Endothelial cell of umbilical vein (primary cell): ENCODE measurements around the gene SENP7.

Experiments used
- CTCF ChIP-seq, 2 donors: IDR thresholded peaks; 1 replicate in 1 of 2; 2 replicates in 1 of 2; pipeline ENCODE4 v1.5.1; 2011; ENCODE audit warnings: low read length in 2 of 2, mild to moderate bottlenecking in 2 of 2, moderate library complexity in 2 of 2, control low read depth in 1 of 2, inconsistent platforms in 1 of 2, low read depth in 1 of 2; ENCODE audit not compliant: insufficient read depth in 1 of 2; ENCODE audit errors: extremely low read depth in 1 of 2
- EZH2 ChIP-seq: IDR thresholded peaks from 2 replicates; pipeline ENCODE4 v1.6.1; 2012; ENCODE audit warnings: borderline replicate concordance, low read depth, mild to moderate bottlenecking, moderate library complexity, low read length, inconsistent platforms; ENCODE audit not compliant: severe bottlenecking
- GATA2 ChIP-seq: IDR thresholded peaks from 2 replicates; pipeline ENCODE4 v1.7.0; 2011; ENCODE audit warnings: low read depth, mild to moderate bottlenecking, moderate library complexity, mixed read lengths, low read length; ENCODE audit not compliant: insufficient read length, insufficient read depth
- MYC ChIP-seq: IDR thresholded peaks from one replicate; pipeline ENCODE4 v1.6.1; 2011; ENCODE audit warnings: mild to moderate bottlenecking, low read depth, low read length
- POLR2A ChIP-seq: IDR thresholded peaks from 2 replicates; pipeline ENCODE4 v1.6.1; 2012; ENCODE audit warnings: low read depth, mild to moderate bottlenecking, control low read depth, low read length
- POLR2AphosphoS5 ChIP-seq: IDR thresholded peaks from 2 replicates; pipeline ENCODE4 v1.6.1; 2012; ENCODE audit warnings: low read depth, mild to moderate bottlenecking, control low read depth, low read length, moderate library complexity; ENCODE audit not compliant: insufficient read depth
- TF ChIP-seq, protein P1 (sequence below): IDR thresholded peaks from 2 replicates; pipeline ENCODE4 v1.6.1; 2011; ENCODE audit not compliant: insufficient read depth, insufficient read length

DNA sequence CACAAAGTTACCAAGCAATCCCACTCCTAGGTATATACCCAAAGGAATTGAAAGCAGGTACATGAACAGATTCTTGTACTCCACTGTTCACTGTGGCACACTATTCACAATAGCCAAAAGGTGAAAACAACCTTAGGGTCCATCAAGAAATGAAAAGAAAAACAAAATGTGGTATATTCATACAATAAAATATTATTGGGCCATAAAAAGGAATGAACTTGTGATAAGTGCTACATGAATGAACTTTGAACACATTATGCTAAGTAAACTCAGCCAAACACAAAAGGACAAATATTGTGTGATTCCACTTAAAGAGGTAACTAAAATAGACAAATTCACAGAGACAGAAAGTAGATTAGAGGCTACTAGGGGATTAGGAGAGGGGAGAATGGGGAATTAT is 137.4 kb downstream of the SENP7 start:
- TF ChIP-seq POLR2AphosphoS5 (no peak), CTCF (IDR thresholded peaks at IDR 0.05; ENCODE audit: extremely low read depth in 1 of 2, insufficient read depth in 1 of 2, low read depth in 1 of 2, low read length in 2 of 2) (no peak), POLR2A (no peak), EZH2 (no peak), MYC (no peak), GATA2 (no peak)
- TF ChIP-seq, protein P1, sequence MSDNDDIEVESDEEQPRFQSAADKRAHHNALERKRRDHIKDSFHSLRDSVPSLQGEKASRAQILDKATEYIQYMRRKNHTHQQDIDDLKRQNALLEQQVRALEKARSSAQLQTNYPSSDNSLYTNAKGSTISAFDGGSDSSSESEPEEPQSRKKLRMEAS = no peak
